Loucy (cell line): ENCODE results near the gene KLHL2.
A peak's percentile ranks its signal among the peaks of the same experiment; 100 is the strongest.

Experiments
- H2AFZ ChIP-seq: fragments of 200-600 bp; sonication (generic); 2 replicates; pipeline ENCODE4 v1.6.0; 2016; ENCODE audit warnings: antibody characterized with exemption, mild to moderate bottlenecking, low read length, moderate library complexity
- H3F3A ChIP-seq: fragments of 200-600 bp; 2 replicates; pipeline ENCODE4 v1.6.0; 2016; ENCODE audit warnings: antibody characterized with exemption, low read depth, mild to moderate bottlenecking
- H3K27me3 ChIP-seq: fragments of 200-600 bp; sonication (generic); 2 replicates; pipeline ENCODE4 v1.6.1; 2014; ENCODE audit warnings: low read length, mild to moderate bottlenecking; ENCODE audit not compliant: insufficient read depth, poor library complexity, severe bottlenecking
- H3K36me3 ChIP-seq: fragments of 200-600 bp; sonication (generic); 2 replicates; pipeline ENCODE4 v1.6.1; 2016; ENCODE audit warnings: low read length; ENCODE audit not compliant: insufficient read depth
- H3K4me1 ChIP-seq: fragments of 200-600 bp; sonication (generic); 2 replicates; pipeline ENCODE4 v1.5.1; 2014; ENCODE audit warnings: low read length, mild to moderate bottlenecking; ENCODE audit not compliant: insufficient read depth, poor library complexity, severe bottlenecking
- H3K4me2 ChIP-seq: fragments of 200-600 bp; sonication (generic); 2 replicates; pipeline ENCODE4 v1.6.0; 2014; ENCODE audit warnings: antibody characterized with exemption, low read length, low read depth, mild to moderate bottlenecking; ENCODE audit not compliant: poor library complexity, severe bottlenecking
- H3K4me3 ChIP-seq: fragments of 200-600 bp; sonication (generic); 2 replicates; pipeline ENCODE4 v1.5.1; 2014; ENCODE audit warnings: low read length, mild to moderate bottlenecking, mixed read lengths; ENCODE audit not compliant: poor library complexity, severe bottlenecking
- H3K79me2 ChIP-seq: fragments of 200-600 bp; sonication (generic); 2 replicates; pipeline ENCODE4 v1.6.1; 2014; ENCODE audit warnings: low read length; ENCODE audit not compliant: insufficient read depth
- H3K9ac ChIP-seq: fragments of 200-600 bp; sonication (generic); 2 replicates; pipeline ENCODE4 v1.6.0; 2014; ENCODE audit warnings: mild to moderate bottlenecking, low read depth, low read length, moderate library complexity; ENCODE audit not compliant: poor library complexity, severe bottlenecking
- H3K9me2 ChIP-seq: fragments of 200-600 bp; sonication (generic); replicated peaks from 2 replicates; pipeline ENCODE4 v1.6.1; 2016; ENCODE audit warnings: low read depth, low read length, mixed read lengths
- H3K9me3 ChIP-seq: fragments of 200-600 bp; sonication (generic); 2 replicates; pipeline ENCODE4 v1.6.1; 2014; ENCODE audit warnings: mild to moderate bottlenecking, antibody characterized with exemption, low read length, low read depth; ENCODE audit not compliant: insufficient read depth
- H4K20me1 ChIP-seq: fragments of 200-600 bp; sonication (generic); 2 replicates; pipeline ENCODE4 v1.6.0; 2014; ENCODE audit warnings: antibody characterized with exemption, low read length, mild to moderate bottlenecking; ENCODE audit not compliant: insufficient read depth, poor library complexity, severe bottlenecking
- EZH2phosphoT487 ChIP-seq: fragments of 200-600 bp; IDR thresholded peaks from 2 replicates; pipeline ENCODE4 v1.6.1; 2018; ENCODE audit warnings: antibody characterized with exemption, mild to moderate bottlenecking, moderate library complexity, borderline replicate concordance
- TF ChIP-seq, protein P1 (sequence below): fragments of 200-600 bp; sonication (generic); conservative IDR thresholded peaks from 2 replicates; pipeline ENCODE4 v1.5.1; 2014; ENCODE audit warnings: mild to moderate bottlenecking, antibody characterized with exemption, low read length

Gene KLHL2

DNA sequence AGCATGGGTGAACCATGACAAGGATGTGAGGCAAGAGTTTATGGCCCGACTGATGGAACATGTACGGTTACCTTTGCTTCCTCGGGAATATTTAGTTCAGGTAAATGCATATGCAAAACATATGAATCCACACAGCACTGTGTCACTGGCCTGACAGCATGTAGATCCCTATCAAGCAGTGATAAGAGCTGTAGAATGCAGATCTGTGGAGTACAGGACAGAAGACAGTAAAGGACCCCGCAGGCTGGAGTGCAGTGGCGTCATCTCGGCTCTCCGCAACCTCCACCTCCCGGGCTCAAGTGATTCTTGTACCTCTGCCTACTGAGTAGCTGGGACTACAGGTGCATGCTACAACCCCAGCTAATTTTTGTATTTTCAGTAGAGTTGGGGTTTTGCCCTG, 90.3 kb downstream of the KLHL2 start:
- no peaks in the 10 kb centered on the region for H3K79me2 ChIP-seq
- H3F3A ChIP-seq: no peaks in the 10 kb centered on the region

GRCh38 chr4:165299399-165300060, 92.2 kb downstream of the KLHL2 start:
- no peaks in the 10 kb centered on the region for H3K27me3 ChIP-seq
- TF ChIP-seq, protein P1, sequence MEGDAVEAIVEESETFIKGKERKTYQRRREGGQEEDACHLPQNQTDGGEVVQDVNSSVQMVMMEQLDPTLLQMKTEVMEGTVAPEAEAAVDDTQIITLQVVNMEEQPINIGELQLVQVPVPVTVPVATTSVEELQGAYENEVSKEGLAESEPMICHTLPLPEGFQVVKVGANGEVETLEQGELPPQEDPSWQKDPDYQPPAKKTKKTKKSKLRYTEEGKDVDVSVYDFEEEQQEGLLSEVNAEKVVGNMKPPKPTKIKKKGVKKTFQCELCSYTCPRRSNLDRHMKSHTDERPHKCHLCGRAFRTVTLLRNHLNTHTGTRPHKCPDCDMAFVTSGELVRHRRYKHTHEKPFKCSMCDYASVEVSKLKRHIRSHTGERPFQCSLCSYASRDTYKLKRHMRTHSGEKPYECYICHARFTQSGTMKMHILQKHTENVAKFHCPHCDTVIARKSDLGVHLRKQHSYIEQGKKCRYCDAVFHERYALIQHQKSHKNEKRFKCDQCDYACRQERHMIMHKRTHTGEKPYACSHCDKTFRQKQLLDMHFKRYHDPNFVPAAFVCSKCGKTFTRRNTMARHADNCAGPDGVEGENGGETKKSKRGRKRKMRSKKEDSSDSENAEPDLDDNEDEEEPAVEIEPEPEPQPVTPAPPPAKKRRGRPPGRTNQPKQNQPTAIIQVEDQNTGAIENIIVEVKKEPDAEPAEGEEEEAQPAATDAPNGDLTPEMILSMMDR: no peak
- no peak for TF ChIP-seq EZH2phosphoT487
- H3K9me3 ChIP-seq: no peaks in the 10 kb centered on the region
- H3K9me2 ChIP-seq: no peaks in the 10 kb centered on the region
- H2AFZ ChIP-seq: no peak overlapping the region
- H3K4me3 ChIP-seq: no peak overlapping the region
- H3K79me2 ChIP-seq: no peaks in the 10 kb centered on the region; the same call in 1 of the 2 replicates
- no peak overlapping the region for H3K4me2 ChIP-seq
- H3K9ac ChIP-seq: no peak overlapping the region
- peaks cover 10% of the 10 kb centered on the region for H3K4me1 ChIP-seq
- H3F3A ChIP-seq: no peaks in the 10 kb centered on the region
- H4K20me1 ChIP-seq: no peaks in the 10 kb centered on the region
- peaks cover 48% of the 10 kb centered on the region for H3K36me3 ChIP-seq

More for the DNA sequence above, 90.3 kb downstream of the KLHL2 start:
- Histone ChIP-seq H3K9me3 (no peaks in the 10 kb centered on the region), H3K9ac (no peak overlapping the region), H3K27me3 (no peaks in the 10 kb centered on the region), H3K4me3 (no peak overlapping the region), H4K20me1 (no peaks in the 10 kb centered on the region), H2AFZ (no peak overlapping the region), H3K4me2 (no peak overlapping the region), H3K4me1 (peaks cover 10% of the 10 kb centered on the region), H3K36me3 (peaks cover 46% of the 10 kb centered on the region), H3K9me2 (no peaks in the 10 kb centered on the region)
- TF ChIP-seq EZH2phosphoT487: no peak
- TF ChIP-seq, protein P1: no peak

DNA sequence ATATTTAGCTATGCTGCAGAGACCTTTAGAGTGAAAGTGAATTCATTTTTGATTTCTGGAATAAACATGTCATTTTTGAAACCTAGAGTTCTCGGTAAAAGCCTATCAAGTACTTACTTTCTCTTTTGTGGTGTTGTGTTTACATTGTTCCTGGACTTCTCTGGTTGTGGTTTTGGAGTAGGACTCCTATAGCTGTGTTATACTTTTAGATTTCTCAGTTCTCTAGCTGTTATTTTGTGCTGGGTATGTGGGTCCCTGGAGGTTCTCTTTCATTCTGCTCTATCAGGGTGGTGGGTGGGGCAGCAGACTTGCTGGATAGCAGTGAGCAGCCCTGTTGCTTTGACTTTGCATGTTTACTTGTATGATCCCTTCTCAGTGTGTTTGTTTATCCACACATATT, 94.5 kb downstream of the KLHL2 start:
- Histone ChIP-seq H3K27me3 (no peaks in the 10 kb centered on the region), H4K20me1 (no peaks in the 10 kb centered on the region), H3K4me2 (peak overlapping the region; percentile 30), H3K9me3 (no peaks in the 10 kb centered on the region), H3F3A (no peaks in the 10 kb centered on the region), H3K9ac (no peak overlapping the region), H2AFZ (no peak overlapping the region), H3K79me2 (no peaks in the 10 kb centered on the region; the same call in 1 of the 2 replicates), H3K4me1 (peaks cover 5% of the 10 kb centered on the region), H3K4me3 (no peak overlapping the region), H3K36me3 (peaks cover 36% of the 10 kb centered on the region; the same call in 1 of the 2 replicates), H3K9me2 (no peaks in the 10 kb centered on the region)
- no peak for TF ChIP-seq EZH2phosphoT487
- TF ChIP-seq, protein P1: no peak
